GM23338 (cell line): ENCODE measurements around the gene IPPK. TPM values are rescaled to one million over a fixed set of nuclear protein-coding genes. Genes with fewer than 3 reads are reported as not detected.
A peak's percentile ranks its signal among the peaks of the same experiment; 100 is the strongest.

ENCODE experiments used
- ATAC-seq: fragments of 200-7000 bp; cut with Tn5 transposase; 3 replicates; pipeline ENCODE4 v1.9.1; 2020
- DNase-seq: peaks from one replicate; pipeline ENCODE4 v3.0.0-alpha.2; 2015; ENCODE audit warnings: low spot score
- H2AFZ ChIP-seq: fragments of 200-600 bp; sonication (generic); 2 replicates; pipeline ENCODE4 v1.8.0; 2016; ENCODE audit warnings: antibody characterized with exemption, mild to moderate bottlenecking, moderate library complexity
- H3F3A ChIP-seq: fragments of 200-600 bp; sonication (generic); replicated peaks from 2 replicates; pipeline ENCODE4 v1.8.0; 2017; ENCODE audit warnings: antibody characterized with exemption, mixed run types, low read depth
- H3K27ac ChIP-seq: fragments of 200-600 bp; sonication (generic); 2 replicates; pipeline ENCODE4 v1.6.1; 2016; ENCODE audit warnings: low read depth
- H3K27me3 ChIP-seq: fragments of 200-600 bp; sonication (generic); 2 replicates; pipeline ENCODE4 v1.8.0; 2016; ENCODE audit warnings: mild to moderate bottlenecking, mixed run types, moderate library complexity; ENCODE audit not compliant: insufficient read depth
- H3K36me3 ChIP-seq: fragments of 200-600 bp; sonication (generic); 2 replicates; pipeline ENCODE4 v1.8.0; 2016; ENCODE audit warnings: mild to moderate bottlenecking; ENCODE audit not compliant: insufficient read depth
- H3K4me1 ChIP-seq: fragments of 200-600 bp; sonication (generic); 2 replicates; pipeline ENCODE4 v1.8.0; 2016; ENCODE audit warnings: mild to moderate bottlenecking, moderate library complexity; ENCODE audit not compliant: insufficient read depth
- H3K4me2 ChIP-seq: fragments of 200-600 bp; sonication (generic); 2 replicates; pipeline ENCODE4 v1.7.1; 2017; ENCODE audit warnings: mixed run types
- H3K4me3 ChIP-seq: fragments of 200-600 bp; sonication (generic); 2 replicates; pipeline ENCODE4 v1.6.1; 2016; ENCODE audit warnings: mixed run types
- H3K79me2 ChIP-seq: fragments of 200-600 bp; sonication (generic); replicated peaks from 2 replicates; pipeline ENCODE4 v1.8.0; 2017; ENCODE audit warnings: mild to moderate bottlenecking; ENCODE audit not compliant: insufficient read depth
- H3K9me2 ChIP-seq: fragments of 200-600 bp; sonication (generic); 2 replicates; pipeline ENCODE4 v1.8.0; 2017; ENCODE audit not compliant: insufficient read depth
- H4K20me1 ChIP-seq: fragments of 200-600 bp; sonication (generic); replicated peaks from 2 replicates; pipeline ENCODE4 v1.8.0; 2017; ENCODE audit warnings: mild to moderate bottlenecking; ENCODE audit not compliant: insufficient read depth
- H3K27ac Mint-ChIP-seq: 2 replicates; pipeline ENCODE4 v1.8.0; 2020; ENCODE audit warnings: inconsistent platforms, mild to moderate bottlenecking, moderate library complexity, mixed read lengths
- H3K27me3 Mint-ChIP-seq: 3 replicates; pipeline ENCODE4 v1.8.0; 2022; ENCODE audit warnings: low read depth, mild to moderate bottlenecking, moderate library complexity, mixed read lengths, inconsistent platforms; ENCODE audit not compliant: insufficient read depth, poor library complexity
- H3K36me3 Mint-ChIP-seq: 3 replicates; pipeline ENCODE4 v1.8.0; 2021; ENCODE audit warnings: low read depth, mild to moderate bottlenecking, inconsistent platforms, moderate library complexity, mixed read lengths
- H3K4me1 Mint-ChIP-seq: 3 replicates; pipeline ENCODE4 v1.8.0; 2020; ENCODE audit warnings: mild to moderate bottlenecking, inconsistent platforms, mixed read lengths
- H3K4me3 Mint-ChIP-seq: 3 replicates; pipeline ENCODE4 v1.8.0; 2021; ENCODE audit warnings: moderate library complexity, mild to moderate bottlenecking, inconsistent platforms, mixed read lengths
- H3K9me3 Mint-ChIP-seq: 3 replicates; pipeline ENCODE4 v1.8.0; 2020; ENCODE audit warnings: moderate library complexity, mild to moderate bottlenecking, inconsistent platforms, mixed read lengths
- ETS1 ChIP-seq: IDR thresholded peaks from 2 replicates; pipeline ENCODE4 v1.6.1; 2016; ENCODE audit warnings: antibody characterized with exemption
- EZH2 ChIP-seq: fragments of 200-600 bp; sonication (generic); IDR thresholded peaks from one replicate; pipeline ENCODE4 v1.8.0; 2017; ENCODE audit warnings: antibody characterized with exemption, mild to moderate bottlenecking, low read depth; ENCODE audit not compliant: unreplicated experiment
- EZH2phosphoT487 ChIP-seq: fragments of 200-600 bp; sonication (generic); IDR thresholded peaks from one replicate; pipeline ENCODE4 v1.8.1; 2018; ENCODE audit warnings: antibody characterized with exemption; ENCODE audit not compliant: unreplicated experiment
- NANOG ChIP-seq: IDR thresholded peaks from 2 replicates; pipeline ENCODE4 v1.6.1; 2016; ENCODE audit warnings: antibody characterized with exemption, borderline replicate concordance
- STAT1 ChIP-seq: IDR thresholded peaks from one replicate; pipeline ENCODE4 v1.6.1; 2016; ENCODE audit warnings: antibody characterized with exemption; ENCODE audit not compliant: unreplicated experiment
- ZNF114 ChIP-seq: fragments of 250-450 bp; sonication (Bioruptor Pico); IDR thresholded peaks from 2 replicates; pipeline ENCODE4 v1.5.0; 2020; ENCODE audit warnings: mild to moderate bottlenecking, moderate library complexity
- ZNF462 ChIP-seq: fragments of 250-450 bp; sonication (Bioruptor Pico); IDR thresholded peaks from 2 replicates; pipeline ENCODE4 v1.5.0; 2020; ENCODE audit warnings: mild to moderate bottlenecking, moderate library complexity
- polyA plus RNA-seq: library from polyadenylated mRNA; unstranded; fragments of >200 nt; fragmentation: Nextera tagmentation; extraction: Ambion mirVana; gene quantifications from 2 replicates; pipeline ENCODE4 v1.2.1, GENCODE V29; 2016
- total RNA-seq: library from RNA; depleted of rRNA; stranded (reverse); fragments of >200 nt; shearing (Covaris generic); gene quantifications from 2 replicates; pipeline ENCODE4 v1.2.3, GENCODE V29; 2014

IPPK gene
- total and polyA plus RNA-seq, 2 experiments from 2014 or later, result 6.5 to 17.5 TPM

GRCh38 chr9:92671323-92671722 is 1.4 kb upstream of the IPPK start:
- H3F3A ChIP-seq, result peaks cover 5% of the 10 kb centered on the region; the same call in 1 of the 2 replicates
- H3K27ac ChIP-seq, result no peak overlapping the region
- DNase-seq (peak; percentile 40), ATAC-seq (no peak)
- H3K27me3 Mint-ChIP-seq, result peaks cover 8% of the 10 kb centered on the region
- peaks cover 6% of the 10 kb centered on the region; the same call in 1 of the 2 replicates for H4K20me1 ChIP-seq
- H3K4me1 ChIP-seq, result peaks cover 11% of the 10 kb centered on the region; the same call in 1 of the 2 replicates
- no peaks in the 10 kb centered on the region for H3K27me3 ChIP-seq
- peaks cover 10% of the 10 kb centered on the region for H3K4me1 Mint-ChIP-seq
- no peak overlapping the region for H3K27ac Mint-ChIP-seq
- H3K79me2 ChIP-seq, result peaks cover 38% of the 10 kb centered on the region
- H3K4me3 ChIP-seq, result peak overlapping the region; percentile 99
- TF ChIP-seq ZNF114, result no peak
- TF ChIP-seq EZH2, result no peak
- no peak for TF ChIP-seq ETS1
- TF ChIP-seq STAT1, result no peak
- peaks cover 7% of the 10 kb centered on the region; the same call in 1 of the 3 replicates for H3K36me3 Mint-ChIP-seq
- no peaks in the 10 kb centered on the region for H3K9me3 Mint-ChIP-seq
- peak overlapping the region; percentile 98 for H3K4me2 ChIP-seq
- H3K9me2 ChIP-seq, result no peaks in the 10 kb centered on the region
- H3K4me3 Mint-ChIP-seq, result peak overlapping the region; percentile 96; the same call in 2 of the 3 replicates
- no peak overlapping the region for H2AFZ ChIP-seq
- H3K36me3 ChIP-seq, result no peaks in the 10 kb centered on the region

- Histone ChIP-seq H3K27ac (no peak overlapping the region; the same call in 1 of the 2 replicates), H3K9me2 (no peaks in the 10 kb centered on the region), H3K4me3 (peak overlapping the region; percentile 99), H3K36me3 (no peaks in the 10 kb centered on the region), H3K27me3 (no peaks in the 10 kb centered on the region), H2AFZ (peak overlapping the region; percentile 84), H3F3A (peaks cover 5% of the 10 kb centered on the region; the same call in 1 of the 2 replicates), H3K79me2 (peaks cover 56% of the 10 kb centered on the region), H3K4me2 (peak overlapping the region; percentile 99), H4K20me1 (peaks cover 6% of the 10 kb centered on the region), H3K4me1 (peaks cover 17% of the 10 kb centered on the region; the same call in 1 of the 2 replicates)
- Mint-ChIP-seq H3K9me3 (no peaks in the 10 kb centered on the region), H3K27ac (peak overlapping the region; percentile 72; the same call in 1 of the 2 replicates), H3K4me3 (peak overlapping the region; percentile 96), H3K36me3 (peaks cover 7% of the 10 kb centered on the region; the same call in 1 of the 3 replicates), H3K4me1 (peaks cover 21% of the 10 kb centered on the region), H3K27me3 (peaks cover 5% of the 10 kb centered on the region)
- DNase-seq (peak; percentile 45), ATAC-seq (peak; percentile 35)
- no peak for TF ChIP-seq EZH2phosphoT487
- no peak for TF ChIP-seq STAT1
- no peak for TF ChIP-seq NANOG
- no peak for TF ChIP-seq ZNF462
- TF ChIP-seq ZNF114, result no peak
Observed at GRCh38 chr9:92669527-92669889, 423 bp downstream of the IPPK start.
